Gastrocnemius medialis (tissue), 4 donors: ENCODE data around the gene PACS2.

Source experiments
- CTCF ChIP-seq, 5 experiments: fragments of 450-650 bp in 3 of 5; fragments of 200-600 bp in 2 of 5; sonication (generic) in 2 of 5; IDR thresholded peaks in 4 of 5; conservative IDR thresholded peaks in 1 of 5; 1 replicate in 4 of 5; 2 replicates in 1 of 5; pipeline ENCODE4 v1.5.1; 2016 to 2019; ENCODE audit warnings: antibody characterized with exemption in 5 of 5, mild to moderate bottlenecking in 3 of 5, moderate library complexity in 3 of 5
- POLR2A ChIP-seq, 2 donors: fragments of 450-650 bp; IDR thresholded peaks; one replicate each; pipeline ENCODE4 v1.6.1; 2017; ENCODE audit warnings: antibody characterized with exemption in 2 of 2, mild to moderate bottlenecking in 2 of 2, moderate library complexity in 2 of 2

GRCh38 chr14:105268736-105269354, 45.7 kb upstream of the PACS2 start:
- TF ChIP-seq CTCF (IDR thresholded peaks at IDR 0.05 in 4 of 5, conservative IDR thresholded peaks at IDR 0.05 in 1 of 5) (no peak), POLR2A (IDR thresholded peaks at IDR 0.05) (no peak)
